ENCODE results near the gene POM121L12.

POM121L12 gene

GRCh38 chr7:53035499-53036412, at the start of gene POM121L12:
Gene POM121L12 (plus strand): TSS chr7:53035633. CDS start chr7:53035672, 39 bp downstream.
- no peak for DNase-seq

GRCh38 chr7:52992001-52992400, 43.4 kb upstream of the POM121L12 start:
- no peak for DNase-seq

- no peak for DNase-seq
Measured at GRCh38 chr7:52992479-52993162, 42.8 kb upstream of the POM121L12 start.

GRCh38 chr7:52995676-52996075, 39.8 kb upstream of the POM121L12 start:
- no peak for DNase-seq

- DNase-seq: no peak
Measured at GRCh38 chr7:53001221-53001620, 34.2 kb upstream of the POM121L12 start.

GRCh38 chr7:53002389-53002788, 33.0 kb upstream of the POM121L12 start:
- DNase-seq: no peak

GRCh38 chr7:53003653-53004445, 31.6 kb upstream of the POM121L12 start:
- DNase-seq: no peak

- no peak for DNase-seq
Measured at GRCh38 chr7:53013925-53014324, 21.5 kb upstream of the POM121L12 start.

- no peak for DNase-seq
Measured at GRCh38 chr7:53015463-53015862, 20.0 kb upstream of the POM121L12 start.

GRCh38 chr7:53022893-53023292, 12.5 kb upstream of the POM121L12 start:
- DNase-seq: no peak

- DNase-seq: no peak
Measured at GRCh38 chr7:53048638-53049037, 13.2 kb downstream of the POM121L12 start.

GRCh38 chr7:53050433-53050832, 15.0 kb downstream of the POM121L12 start:
- no peak for DNase-seq

- no peak for DNase-seq
Measured at GRCh38 chr7:53059591-53059990, 24.2 kb downstream of the POM121L12 start.

GRCh38 chr7:53060066-53060465, 24.6 kb downstream of the POM121L12 start:
- DNase-seq: no peak

- DNase-seq: no peak
Measured at GRCh38 chr7:53062796-53063195, 27.4 kb downstream of the POM121L12 start.

GRCh38 chr7:53068673-53069072, 33.2 kb downstream of the POM121L12 start:
- no peak for DNase-seq

- no peak for DNase-seq
Measured at GRCh38 chr7:53070883-53071282, 35.5 kb downstream of the POM121L12 start.

All from activated CD8-positive, alpha-beta memory T cell treated with anti-CD3 and anti-CD28 coated beads, Interleukin-2, amount 50 U/mL, for 48 hours (primary cell).